HG02884 (cell line): ENCODE measurements around the gene VSTM4.

ENCODE experiments used
- ATAC-seq: cut with Tn5 transposase; IDR thresholded peaks from one replicate; pipeline ENCODE4 v1.9.1; 2021; ENCODE audit warnings: mild to moderate bottlenecking, moderate library complexity; ENCODE audit not compliant: unreplicated experiment

The VSTM4 gene

GRCh38 chr10:49011756-49012155, 103.6 kb downstream of the VSTM4 start:
- no peak for ATAC-seq

- ATAC-seq: no peak
Measured at GRCh38 chr10:49010865-49011264, 104.5 kb downstream of the VSTM4 start.

- ATAC-seq: no peak
Measured at GRCh38 chr10:49010295-49010694, 105.0 kb downstream of the VSTM4 start.

- ATAC-seq: no peak
Measured at GRCh38 chr10:49009199-49009979, 105.9 kb downstream of the VSTM4 start.

GRCh38 chr10:49008505-49009198, 106.7 kb downstream of the VSTM4 start:
- no peak for ATAC-seq

- ATAC-seq: no peak
Measured at GRCh38 chr10:49008091-49008490, 107.2 kb downstream of the VSTM4 start.

GRCh38 chr10:49007129-49007528, 108.2 kb downstream of the VSTM4 start:
- no peak for ATAC-seq

- no peak for ATAC-seq
Measured at GRCh38 chr10:49005270-49005669, 110.1 kb downstream of the VSTM4 start.

- ATAC-seq: no peak
Measured at GRCh38 chr10:49001870-49002672, 113.3 kb downstream of the VSTM4 start.

- no peak for ATAC-seq
Measured at GRCh38 chr10:49001402-49001801, 113.9 kb downstream of the VSTM4 start.

GRCh38 chr10:49000437-49001398, 114.6 kb downstream of the VSTM4 start:
- no peak for ATAC-seq

- no peak for ATAC-seq
Measured at GRCh38 chr10:48999346-48999745, 116.0 kb downstream of the VSTM4 start.

GRCh38 chr10:48996329-48996728, 119.0 kb downstream of the VSTM4 start:
- no peak for ATAC-seq

- ATAC-seq: no peak
Measured at GRCh38 chr10:48993627-48994026, 121.7 kb downstream of the VSTM4 start.

GRCh38 chr10:48990226-48990625, 125.1 kb downstream of the VSTM4 start:
- ATAC-seq: no peak

GRCh38 chr10:48985621-48986158, 129.6 kb downstream of the VSTM4 start:
- ATAC-seq: no peak

- ATAC-seq: no peak
Measured at GRCh38 chr10:48983648-48984351, 131.5 kb downstream of the VSTM4 start.

- no peak for ATAC-seq
Measured at GRCh38 chr10:48982584-48982983, 132.7 kb downstream of the VSTM4 start.

GRCh38 chr10:48981310-48981907, 133.9 kb downstream of the VSTM4 start:
- ATAC-seq: no peak
